ENCODE data around the gene GID8. TPM values are rescaled to one million over a fixed set of nuclear protein-coding genes. Genes with fewer than 3 reads are reported as not detected.

GID8 gene
- total RNA-seq, 1 experiment from 2014 or later: 35.6 TPM

DNA sequence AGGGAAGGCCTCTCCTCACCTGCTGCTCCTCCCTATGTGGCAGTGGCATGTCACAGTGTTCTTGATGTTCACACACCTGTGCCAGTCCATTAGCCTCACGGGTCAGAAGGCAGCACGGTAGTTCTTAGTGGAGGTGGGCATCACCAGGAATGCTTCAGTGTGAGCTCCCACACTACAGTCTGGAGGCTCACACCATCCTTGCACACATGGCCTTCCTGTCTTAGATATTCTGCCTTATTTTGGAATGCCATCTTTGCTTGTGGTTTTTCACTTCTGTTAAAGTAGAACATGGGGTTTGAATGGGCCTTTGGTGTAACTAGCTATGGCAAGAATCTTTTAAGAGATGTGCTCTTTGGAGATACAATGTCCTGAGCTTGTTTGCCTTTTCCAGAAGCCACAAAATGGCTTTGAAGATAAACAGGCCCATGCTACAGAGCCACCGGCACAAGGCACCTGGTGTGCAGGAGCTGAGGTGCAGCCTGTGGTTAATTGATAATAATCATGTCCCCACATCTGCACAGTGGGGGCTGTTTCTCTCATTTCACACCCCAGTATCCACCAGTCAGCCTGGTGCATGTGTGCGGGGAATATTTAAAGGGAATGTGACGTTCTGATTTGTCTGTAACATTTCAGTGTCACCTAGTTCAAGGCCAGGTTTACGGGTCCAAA, 11.3 kb downstream of the GID8 start:
- no peak overlapping the region for H3K4me3 ChIP-seq (replicated peaks in 1 of 2; ENCODE audit: low read depth in 1 of 2, low read length in 2 of 2)
- peaks cover 30 to 53% of the 10 kb centered on the region in 2 experiments; a peak in 3 of 4 replicates for H3K36me3 ChIP-seq (ENCODE audit: control insufficient read depth in 1 of 2, insufficient read depth in 2 of 2, low read length in 2 of 2)
- BruUV-seq (replicated peaks): no TSS peak
- no peak overlapping the region for H3K9ac ChIP-seq (ENCODE audit: low read length)
- H4K20me1 ChIP-seq (ENCODE audit: insufficient read depth): no peaks in the 10 kb centered on the region
- ATAC-seq: no peak
- TF ChIP-seq EZH2 (IDR thresholded peaks at IDR 0.05) (no peak), SRF (IDR thresholded peaks at IDR 0.05; ENCODE audit: low read depth) (no peak), ELF1 (IDR thresholded peaks at IDR 0.05; ENCODE audit: borderline replicate concordance, low read depth) (no peak), TCF7L2 (IDR thresholded peaks at IDR 0.05; ENCODE audit: borderline replicate concordance, extremely low read depth, insufficient read depth, insufficient read length) (no peak), EGR1 (IDR thresholded peaks at IDR 0.05; ENCODE audit: low read depth) (no peak), CEBPB (IDR thresholded peaks at IDR 0.05; ENCODE audit: low read depth) (no peak), ZFX (IDR thresholded peaks at IDR 0.05) (no peak)
- POLR2A ChIA-PET: no interaction called here
- peaks cover 21% of the 10 kb centered on the region for H3K79me2 ChIP-seq (ENCODE audit: insufficient read depth, low read length)
- intact Hi-C loops (cut with micrococcal nuclease): no loop called here
- no peaks in the 10 kb centered on the region for H3K9me2 ChIP-seq (ENCODE audit: insufficient read depth)
- H3K9me3 ChIP-seq (ENCODE audit: control insufficient read depth in 1 of 2, insufficient read depth in 1 of 2, low read depth in 1 of 2, low read length in 2 of 2): peaks cover 0 to 6% of the 10 kb centered on the region in 2 experiments; a peak in 1 of 4 replicates
- CTCF ChIA-PET: no interaction called here
- no peak overlapping the region for H2AFZ ChIP-seq (ENCODE audit: low read depth, low read length, poor library complexity, severe bottlenecking)
- H3K4me1 ChIP-seq (ENCODE audit: control insufficient read depth in 1 of 2, insufficient read depth in 2 of 2, low read length in 2 of 2): peaks cover 9 to 24% of the 10 kb centered on the region in 2 experiments
- DNase-seq (ENCODE audit: low read depth, low spot score): no peak
- no peak overlapping the region for H3K4me2 ChIP-seq (ENCODE audit: low read length)
- no peaks in the 10 kb centered on the region for H3K27me3 ChIP-seq (ENCODE audit: insufficient read depth, low read length)
- H3K27ac ChIP-seq (ENCODE audit: low read depth, low read length): no peak overlapping the region
- RAD21 ChIA-PET (ENCODE audit: low non-redundant PET in 1 of 2, low total read pairs in 2 of 2, uncharacterized antibody in 2 of 2, unreplicated experiment in 2 of 2): no interaction called here

DNA sequence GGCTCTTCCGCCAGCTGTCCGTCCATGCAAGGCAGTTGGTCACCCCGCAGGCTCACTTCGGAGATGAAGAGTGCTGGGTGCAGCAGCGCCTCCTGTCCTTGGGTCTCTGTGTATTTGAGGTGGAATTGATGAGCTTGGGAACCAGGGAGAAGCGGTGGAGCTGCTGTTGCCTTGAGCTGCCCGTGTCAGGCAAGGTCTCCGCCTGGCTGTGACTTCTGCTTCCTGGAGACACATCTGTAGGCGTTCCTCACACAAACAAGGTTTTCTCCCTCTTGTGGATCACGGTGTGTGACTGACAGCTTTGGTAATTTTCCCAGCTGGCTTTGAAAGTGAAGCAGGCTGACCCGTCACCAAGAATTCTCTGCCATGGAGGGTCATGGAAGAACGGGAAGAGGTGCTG, 12.0 kb downstream of the GID8 start:
- ATAC-seq (no peak), DNase-seq (ENCODE audit: low read depth, low spot score) (no peak)
- H3K9me3 ChIP-seq (ENCODE audit: control insufficient read depth in 1 of 2, insufficient read depth in 1 of 2, low read depth in 1 of 2, low read length in 2 of 2): peaks cover 0 to 6% of the 10 kb centered on the region in 2 experiments; a peak in 1 of 4 replicates
- no peak overlapping the region for H3K27ac ChIP-seq (ENCODE audit: low read depth, low read length)
- H3K4me3 ChIP-seq (replicated peaks in 1 of 2; ENCODE audit: low read depth in 1 of 2, low read length in 2 of 2): no peak overlapping the region
- peaks cover 23 to 46% of the 10 kb centered on the region in 2 experiments; a peak in 3 of 4 replicates for H3K36me3 ChIP-seq (ENCODE audit: control insufficient read depth in 1 of 2, insufficient read depth in 2 of 2, low read length in 2 of 2)
- no peaks in the 10 kb centered on the region for H3K27me3 ChIP-seq (ENCODE audit: insufficient read depth, low read length)
- intact Hi-C loops (cut with micrococcal nuclease): no loop called here
- ChIA-PET RAD21 (ENCODE audit: low non-redundant PET in 1 of 2, low total read pairs in 2 of 2, uncharacterized antibody in 2 of 2, unreplicated experiment in 2 of 2) (no interaction called here), CTCF (no interaction called here), POLR2A (no interaction called here)
- peaks cover 25% of the 10 kb centered on the region for H3K79me2 ChIP-seq (ENCODE audit: insufficient read depth, low read length)
- H4K20me1 ChIP-seq (ENCODE audit: insufficient read depth): no peaks in the 10 kb centered on the region
- BruUV-seq (replicated peaks): no TSS peak
- no peaks in the 10 kb centered on the region for H3K9me2 ChIP-seq (ENCODE audit: insufficient read depth)
- H3K9ac ChIP-seq (ENCODE audit: low read length): no peak overlapping the region
- no peak overlapping the region for H2AFZ ChIP-seq (ENCODE audit: low read depth, low read length, poor library complexity, severe bottlenecking)
- no peak overlapping the region for H3K4me2 ChIP-seq (ENCODE audit: low read length)
- H3K4me1 ChIP-seq (ENCODE audit: control insufficient read depth in 1 of 2, insufficient read depth in 2 of 2, low read length in 2 of 2): peaks cover 9 to 24% of the 10 kb centered on the region in 2 experiments
- TF ChIP-seq FOSL1 (IDR thresholded peaks at IDR 0.05; ENCODE audit: low read depth) (no peak), SIN3A (IDR thresholded peaks at IDR 0.05; ENCODE audit: low read depth) (no peak), SP1 (IDR thresholded peaks at IDR 0.05; ENCODE audit: low read depth) (no peak), CEBPB (IDR thresholded peaks at IDR 0.05; ENCODE audit: low read depth) (no peak), JUND (IDR thresholded peaks at IDR 0.05) (no peak), ELF1 (IDR thresholded peaks at IDR 0.05; ENCODE audit: borderline replicate concordance, low read depth) (no peak), EGR1 (IDR thresholded peaks at IDR 0.05; ENCODE audit: low read depth) (no peak), RAD21 (IDR thresholded peaks at IDR 0.05; ENCODE audit: low read depth) (no peak), CBX3 (IDR thresholded peaks at IDR 0.05; ENCODE audit: low read depth) (no peak), TCF7L2 (IDR thresholded peaks at IDR 0.05; ENCODE audit: borderline replicate concordance, extremely low read depth, insufficient read depth, insufficient read length) (no peak), ZFX (IDR thresholded peaks at IDR 0.05) (no peak), YY1 (IDR thresholded peaks at IDR 0.05; ENCODE audit: extremely low read depth, insufficient replicate concordance, low read depth, low read length) (no peak), POLR2A (IDR thresholded peaks at IDR 0.05; ENCODE audit: borderline replicate concordance, extremely low read depth, insufficient read depth, insufficient read length) (no peak)
- TF ChIP-seq, protein P1, sequence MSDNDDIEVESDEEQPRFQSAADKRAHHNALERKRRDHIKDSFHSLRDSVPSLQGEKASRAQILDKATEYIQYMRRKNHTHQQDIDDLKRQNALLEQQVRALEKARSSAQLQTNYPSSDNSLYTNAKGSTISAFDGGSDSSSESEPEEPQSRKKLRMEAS (IDR thresholded peaks at IDR 0.05): no peak
- TF ChIP-seq, protein P2, sequence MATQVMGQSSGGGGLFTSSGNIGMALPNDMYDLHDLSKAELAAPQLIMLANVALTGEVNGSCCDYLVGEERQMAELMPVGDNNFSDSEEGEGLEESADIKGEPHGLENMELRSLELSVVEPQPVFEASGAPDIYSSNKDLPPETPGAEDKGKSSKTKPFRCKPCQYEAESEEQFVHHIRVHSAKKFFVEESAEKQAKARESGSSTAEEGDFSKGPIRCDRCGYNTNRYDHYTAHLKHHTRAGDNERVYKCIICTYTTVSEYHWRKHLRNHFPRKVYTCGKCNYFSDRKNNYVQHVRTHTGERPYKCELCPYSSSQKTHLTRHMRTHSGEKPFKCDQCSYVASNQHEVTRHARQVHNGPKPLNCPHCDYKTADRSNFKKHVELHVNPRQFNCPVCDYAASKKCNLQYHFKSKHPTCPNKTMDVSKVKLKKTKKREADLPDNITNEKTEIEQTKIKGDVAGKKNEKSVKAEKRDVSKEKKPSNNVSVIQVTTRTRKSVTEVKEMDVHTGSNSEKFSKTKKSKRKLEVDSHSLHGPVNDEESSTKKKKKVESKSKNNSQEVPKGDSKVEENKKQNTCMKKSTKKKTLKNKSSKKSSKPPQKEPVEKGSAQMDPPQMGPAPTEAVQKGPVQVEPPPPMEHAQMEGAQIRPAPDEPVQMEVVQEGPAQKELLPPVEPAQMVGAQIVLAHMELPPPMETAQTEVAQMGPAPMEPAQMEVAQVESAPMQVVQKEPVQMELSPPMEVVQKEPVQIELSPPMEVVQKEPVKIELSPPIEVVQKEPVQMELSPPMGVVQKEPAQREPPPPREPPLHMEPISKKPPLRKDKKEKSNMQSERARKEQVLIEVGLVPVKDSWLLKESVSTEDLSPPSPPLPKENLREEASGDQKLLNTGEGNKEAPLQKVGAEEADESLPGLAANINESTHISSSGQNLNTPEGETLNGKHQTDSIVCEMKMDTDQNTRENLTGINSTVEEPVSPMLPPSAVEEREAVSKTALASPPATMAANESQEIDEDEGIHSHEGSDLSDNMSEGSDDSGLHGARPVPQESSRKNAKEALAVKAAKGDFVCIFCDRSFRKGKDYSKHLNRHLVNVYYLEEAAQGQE (IDR thresholded peaks at IDR 0.05; ENCODE audit: low read depth): no peak
